ENCODE measurements around the gene WNT7A.

GRCh38 chr3:13781417-13781816 lies 98.5 kb downstream of the WNT7A start:
- TF ChIP-seq SIN3A (IDR thresholded peaks at IDR 0.05; ENCODE audit: borderline replicate concordance, insufficient read depth, low read length) (no peak), POLR2AphosphoS5 (IDR thresholded peaks at IDR 0.05; ENCODE audit: low read depth, low read length) (no peak), TAF1 (IDR thresholded peaks at IDR 0.05; ENCODE audit: borderline replicate concordance, insufficient read depth, low read length) (no peak), REST (IDR thresholded peaks at IDR 0.05; ENCODE audit: insufficient read depth in 1 of 2, low read depth in 2 of 2, low read length in 2 of 2) (no peak)

All from PFSK-1 (cell line).